OCI-LY7 (cell line): ENCODE results near the gene JUN.

Experiments
- CTCF ChIP-seq: fragments of 200-600 bp; sonication (generic); conservative IDR thresholded peaks from 2 replicates; pipeline ENCODE4 v1.5.1; 2014; ENCODE audit warnings: mild to moderate bottlenecking, antibody characterized with exemption, low read length, moderate library complexity, mixed read lengths
- EZH2phosphoT487 ChIP-seq: fragments of 200-600 bp; sonication (generic); IDR thresholded peaks from 2 replicates; pipeline ENCODE4 v1.6.1; 2018; ENCODE audit warnings: low read depth, borderline replicate concordance, mild to moderate bottlenecking, mixed run types, antibody characterized with exemption, low read length, moderate library complexity, mixed read lengths

- TF ChIP-seq CTCF (no peak), EZH2phosphoT487 (no peak)
Measured at GRCh38 chr1:58803858-58804257, 20.0 kb upstream of the JUN start.
